ENCODE results near the gene BIN1. TPM values are rescaled to one million over a fixed set of nuclear protein-coding genes. Genes with fewer than 3 reads are reported as not detected.
"Not testable (repeated sequence)": the region's sequence is repeated elsewhere in the genome, so short reads cannot be mapped to it uniquely, and the experiment has no call there.

The BIN1 gene
- total RNA-seq, 1 donor from 2014 or later, result 131 TPM

DNA sequence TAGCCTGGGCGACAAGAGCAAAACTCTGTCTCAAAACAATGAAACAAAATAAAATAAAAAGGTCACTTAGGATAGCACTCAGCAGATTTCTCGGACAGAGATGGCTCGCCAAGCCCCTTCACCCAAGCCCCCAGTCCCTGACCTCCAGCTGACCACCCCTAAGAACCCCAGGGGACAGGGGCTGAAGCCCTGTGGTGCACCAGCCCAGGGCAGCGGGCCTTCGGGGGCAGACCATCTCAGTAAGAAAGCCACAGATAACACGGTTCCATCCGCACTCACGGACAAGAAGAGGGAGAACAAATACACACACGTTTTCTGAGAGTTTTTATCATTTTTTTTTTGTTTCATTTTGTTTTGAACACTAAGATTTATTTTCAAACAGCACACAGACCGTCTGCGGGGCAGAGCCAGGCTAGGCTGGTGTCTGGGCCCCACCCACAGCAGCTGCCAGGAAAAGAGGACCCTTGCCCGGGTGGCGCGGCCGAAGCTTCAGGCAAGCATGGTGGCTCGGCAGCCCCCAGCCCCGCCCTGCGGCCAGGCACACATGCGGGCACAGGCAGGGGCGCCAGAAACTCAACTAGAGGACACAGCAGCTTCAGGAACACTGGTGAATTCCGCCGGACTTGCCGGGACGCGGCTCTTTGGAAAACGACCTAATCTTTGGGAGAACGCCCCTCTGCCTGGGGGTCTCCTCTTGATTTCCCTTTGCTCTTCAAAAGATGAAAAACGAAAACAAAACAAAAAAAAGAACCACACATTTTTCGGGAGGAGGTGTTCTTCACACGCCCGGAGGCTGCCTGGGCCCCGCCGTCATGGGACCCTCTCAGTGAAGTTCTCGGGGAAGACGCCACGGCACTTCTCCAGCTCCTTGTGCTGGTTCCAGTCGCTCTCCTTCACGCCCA lies 59.0 kb downstream of the BIN1 start:
- DNase-seq (ENCODE audit: low spot score), result no peak

DNA sequence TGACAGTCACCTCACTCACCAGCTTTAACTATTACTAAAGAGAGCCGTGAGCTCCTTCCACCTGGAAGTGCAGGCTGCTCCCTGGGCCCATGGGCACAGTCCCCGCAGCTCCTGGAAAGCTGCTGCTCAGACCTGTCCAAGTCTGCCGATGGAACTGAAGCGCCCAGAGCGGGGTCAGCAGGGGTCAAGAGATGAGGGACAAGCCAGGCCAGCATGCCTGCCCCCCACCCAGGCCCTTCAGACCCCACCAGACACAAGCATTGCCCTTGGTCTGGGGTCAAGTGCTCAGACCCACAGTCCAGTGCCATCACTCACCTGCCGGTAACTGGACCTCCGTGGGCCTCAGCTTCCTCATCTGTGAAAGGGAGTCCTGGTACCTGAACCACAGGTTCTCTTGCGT lies 59.9 kb downstream of the BIN1 start:
- DNase-seq (ENCODE audit: low spot score), result no peak

- DNase-seq (ENCODE audit: low spot score), result no peak
Measured at GRCh38 chr2:127046579-127046978, 60.4 kb downstream of the BIN1 start.

DNA sequence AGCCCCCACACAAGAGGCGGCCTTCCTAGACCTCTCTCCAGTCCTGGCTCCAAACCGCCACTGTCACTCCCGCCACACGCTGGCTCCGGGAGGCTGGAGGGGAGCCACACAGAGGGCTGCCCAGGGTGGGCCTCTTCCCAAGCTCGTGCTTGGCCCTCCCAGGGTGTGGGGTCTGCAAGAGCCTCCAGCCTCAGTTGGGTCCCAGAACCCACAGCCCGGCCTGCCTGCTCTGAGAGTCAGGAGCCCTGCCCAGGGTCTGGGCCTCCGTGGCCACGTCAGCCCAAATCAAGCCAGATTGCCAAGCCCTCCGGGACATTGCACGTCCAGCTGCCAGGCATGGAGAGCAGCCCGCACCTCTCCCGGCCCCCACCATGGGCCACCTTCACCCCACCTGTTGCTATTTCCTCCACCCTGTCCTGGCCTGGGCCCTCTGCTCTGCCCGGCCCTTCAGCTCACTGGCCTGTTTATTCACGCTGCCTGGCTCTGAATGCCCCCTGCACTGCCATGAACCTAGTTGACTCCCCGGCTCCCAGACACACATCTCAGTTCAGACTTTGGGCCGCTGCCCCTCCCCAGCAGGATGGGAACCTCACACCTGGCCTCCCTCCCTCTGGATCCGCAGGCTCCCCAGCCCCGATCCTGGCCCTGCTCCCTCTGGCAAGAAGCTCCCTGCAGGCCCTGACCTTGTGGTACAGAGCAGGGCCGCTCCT lies 61.0 kb downstream of the BIN1 start:
- DNase-seq (ENCODE audit: low spot score), result no peak

GRCh38 chr2:127044977-127045661 lies 61.8 kb downstream of the BIN1 start:
- no peak for DNase-seq (ENCODE audit: low spot score)

DNA sequence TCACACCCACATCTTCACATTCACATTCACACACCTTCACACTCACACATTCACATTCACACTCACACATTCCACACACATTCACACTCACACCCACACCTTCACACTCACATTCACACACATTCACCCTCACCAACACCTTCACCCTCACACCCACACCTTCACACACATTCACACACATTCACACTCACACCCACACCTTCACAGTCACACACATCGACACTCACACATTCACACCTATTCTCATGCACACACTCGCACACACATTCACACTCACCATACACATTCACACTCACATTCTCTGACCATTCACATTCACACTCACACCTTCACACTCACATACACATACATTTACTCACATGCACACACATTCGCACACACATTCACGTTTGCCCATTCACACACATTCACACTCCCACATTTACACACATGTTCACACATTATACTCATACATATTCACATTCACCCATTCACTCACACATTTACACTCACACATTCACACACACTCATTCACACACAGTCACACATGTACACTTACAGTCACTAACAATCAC lies 62.7 kb downstream of the BIN1 start:
- no peak for DNase-seq (ENCODE audit: low spot score)

- DNase-seq (ENCODE audit: low spot score), result no peak
Measured at GRCh38 chr2:127043367-127044164, 63.4 kb downstream of the BIN1 start.

DNA sequence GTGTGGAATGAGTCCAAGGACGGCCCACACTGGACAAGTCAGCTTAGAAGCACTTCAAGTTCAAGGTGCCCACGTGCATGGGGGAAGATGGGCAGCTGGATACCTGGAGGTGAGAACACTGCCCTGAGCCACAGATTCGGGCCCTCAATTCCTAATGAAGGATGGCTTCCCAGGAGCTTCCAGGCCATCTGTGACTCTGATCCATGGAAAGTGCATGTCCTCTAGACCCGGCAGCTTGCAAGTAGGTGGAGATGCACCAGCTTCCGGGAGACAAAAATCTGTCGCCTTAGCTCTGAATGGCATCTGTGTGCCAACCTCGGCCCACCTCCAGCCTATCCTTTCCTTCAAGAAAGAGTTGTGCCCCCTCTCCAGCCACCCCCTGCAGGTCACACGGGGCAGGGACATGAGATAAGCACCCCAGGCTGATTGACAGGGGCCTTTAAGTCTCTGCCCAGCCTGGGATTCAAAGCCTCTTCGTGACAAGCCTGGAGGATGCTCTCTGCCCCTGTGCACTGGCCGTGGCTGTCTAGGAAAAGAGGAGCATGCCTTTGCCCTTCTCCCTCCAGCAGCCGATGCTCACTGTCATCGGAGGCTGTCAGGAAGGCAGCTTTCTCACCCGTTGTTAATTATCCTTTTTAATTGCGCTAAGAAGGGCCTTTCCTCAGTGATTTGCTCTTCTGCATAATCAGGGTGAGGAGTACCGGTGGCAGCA lies 65.5 kb downstream of the BIN1 start:
- DNase-seq (ENCODE audit: low spot score), result no peak

DNA sequence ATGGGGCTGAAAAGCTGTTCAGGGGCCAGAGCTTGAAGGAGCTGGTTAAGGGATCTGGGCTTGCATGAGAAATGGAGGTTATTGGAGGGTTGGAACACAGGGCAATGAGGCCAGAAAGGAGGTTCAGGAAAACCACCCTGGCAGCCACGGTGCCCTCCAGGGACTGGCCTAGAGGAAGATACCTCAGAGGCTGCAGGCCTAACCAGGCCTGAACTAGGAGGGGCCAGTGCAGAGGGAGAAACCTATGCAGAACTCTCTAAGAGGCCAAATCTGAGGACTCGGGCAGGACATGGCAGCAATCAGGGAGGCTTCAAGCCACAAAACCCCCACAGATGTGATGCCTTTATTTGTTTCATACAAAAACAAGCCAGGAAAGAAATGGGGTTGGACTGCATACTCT lies 66.8 kb downstream of the BIN1 start:
- no peak for DNase-seq (ENCODE audit: low spot score)

- DNase-seq (ENCODE audit: low spot score), result no peak
Measured at GRCh38 chr2:127039387-127040031, 67.4 kb downstream of the BIN1 start.

DNA sequence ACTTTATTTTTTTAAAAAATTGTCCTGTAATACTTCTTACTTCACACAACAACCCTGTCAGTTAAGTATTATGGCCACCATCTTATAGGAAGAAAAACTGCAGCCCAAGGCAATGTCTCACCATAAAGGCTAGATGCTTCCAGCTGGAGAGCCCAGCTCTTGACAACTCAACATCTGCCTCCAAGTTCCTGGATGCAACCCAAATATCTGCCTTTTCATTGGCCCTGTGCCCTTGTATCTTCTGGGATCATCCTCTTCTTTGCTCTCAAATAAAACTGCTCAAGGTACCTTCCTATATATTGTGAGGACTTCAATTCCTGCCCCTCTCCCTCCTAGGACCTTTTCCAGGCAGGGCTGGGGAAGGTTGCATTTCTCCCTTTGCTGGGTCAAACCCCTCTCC lies 69.5 kb downstream of the BIN1 start:
- no peak for DNase-seq (ENCODE audit: low spot score)

- DNase-seq (ENCODE audit: low spot score), result no peak
Measured at GRCh38 chr2:127034883-127035611, 71.9 kb downstream of the BIN1 start.

- DNase-seq (ENCODE audit: low spot score), result no peak
Measured at GRCh38 chr2:127034051-127034450, 72.9 kb downstream of the BIN1 start.

- no peak for DNase-seq (ENCODE audit: low spot score)
Measured at GRCh38 chr2:127032621-127033020, 74.3 kb downstream of the BIN1 start.

- DNase-seq (ENCODE audit: low spot score), result peak; percentile 54
Measured at GRCh38 chr2:127029350-127030051, 77.5 kb downstream of the BIN1 start.

- not testable (repeated sequence) for DNase-seq (ENCODE audit: low spot score)
Measured at GRCh38 chr2:127028745-127029144, 78.2 kb downstream of the BIN1 start.

DNA sequence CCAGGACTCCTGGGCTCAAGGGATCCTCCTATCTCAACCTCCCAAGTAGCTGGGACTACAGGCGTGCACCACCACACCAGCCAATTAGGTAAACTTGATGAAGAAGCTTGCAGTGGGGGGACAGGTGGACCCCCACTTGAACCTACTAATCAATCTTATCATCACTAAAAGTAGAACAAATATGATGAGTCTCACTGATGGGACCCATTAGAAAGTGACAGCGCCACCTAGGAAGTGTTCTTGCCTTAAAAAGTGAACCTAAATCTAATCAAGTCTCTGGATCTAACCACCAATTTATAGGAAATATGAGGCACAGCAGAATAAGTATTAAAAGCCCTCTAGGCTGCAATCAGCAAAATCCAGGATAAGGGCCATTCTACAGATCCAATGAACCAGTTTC lies 79.2 kb downstream of the BIN1 start:
- DNase-seq (ENCODE audit: low spot score), result no peak

GRCh38 chr2:127025359-127026166 lies 81.4 kb downstream of the BIN1 start:
- DNase-seq (ENCODE audit: low spot score), result peak; percentile 81
